HG03520 (cell line): ENCODE data around the gene KLF6.

Experiments used
- ATAC-seq: cut with Tn5 transposase; IDR thresholded peaks from one replicate; pipeline ENCODE4 v1.9.1; 2021; ENCODE audit warnings: mild to moderate bottlenecking, moderate library complexity; ENCODE audit not compliant: unreplicated experiment

KLF6 gene

GRCh38 chr10:3775696-3776551, 9.1 kb downstream of the KLF6 start:
- no peak for ATAC-seq

- no peak for ATAC-seq
Measured at GRCh38 chr10:3774814-3775695, 10.0 kb downstream of the KLF6 start.

GRCh38 chr10:3774018-3774813, 10.8 kb downstream of the KLF6 start:
- ATAC-seq: no peak

GRCh38 chr10:3773460-3774017, 11.5 kb downstream of the KLF6 start:
- ATAC-seq: no peak

GRCh38 chr10:3772361-3773171, 12.4 kb downstream of the KLF6 start:
- ATAC-seq: no peak

GRCh38 chr10:3770611-3771110, 14.3 kb downstream of the KLF6 start:
- no peak for ATAC-seq

GRCh38 chr10:3769556-3769955, 15.5 kb downstream of the KLF6 start:
- no peak for ATAC-seq

GRCh38 chr10:3766046-3766756, 18.8 kb downstream of the KLF6 start:
- no peak for ATAC-seq

- ATAC-seq: no peak
Measured at GRCh38 chr10:3765146-3765545, 19.9 kb downstream of the KLF6 start.

GRCh38 chr10:3764626-3765112, 20.3 kb downstream of the KLF6 start:
- no peak for ATAC-seq

- no peak for ATAC-seq
Measured at GRCh38 chr10:3763852-3764625, 21.0 kb downstream of the KLF6 start.

GRCh38 chr10:3763035-3763456, 22.0 kb downstream of the KLF6 start:
- no peak for ATAC-seq

GRCh38 chr10:3762309-3762708, 22.7 kb downstream of the KLF6 start:
- ATAC-seq: no peak

GRCh38 chr10:3761904-3762303, 23.1 kb downstream of the KLF6 start:
- no peak for ATAC-seq

GRCh38 chr10:3761021-3761686, 23.9 kb downstream of the KLF6 start:
- peak; percentile 52 for ATAC-seq

GRCh38 chr10:3760083-3760482, 24.9 kb downstream of the KLF6 start:
- no peak for ATAC-seq

- ATAC-seq: no peak
Measured at GRCh38 chr10:3759397-3759796, 25.6 kb downstream of the KLF6 start.
